Stomach (tissue), 4 donors: ENCODE measurements around the gene CRTC2.

Experiments
- CTCF ChIP-seq, 7 experiments: fragments of 450-650 bp in 4 of 7; fragments of 200-600 bp in 3 of 7; sonication (generic) in 3 of 7; IDR thresholded peaks; one replicate each; pipeline ENCODE4 v1.5.1; 2016 to 2019; ENCODE audit warnings: antibody characterized with exemption in 7 of 7, control low read depth in 2 of 7, mild to moderate bottlenecking in 1 of 7
- POLR2A ChIP-seq, 4 donors: fragments of 450-650 bp; IDR thresholded peaks; one replicate each; pipeline ENCODE4 v1.6.1; 2016; ENCODE audit warnings: antibody characterized with exemption in 4 of 4, control low read depth in 2 of 4, mild to moderate bottlenecking in 1 of 4, moderate library complexity in 1 of 4
- POLR2AphosphoS5 ChIP-seq, 3 donors: sonication (generic); formaldehyde crosslinking; IDR thresholded peaks; one replicate each; pipeline ENCODE4 v1.6.1; 2016; ENCODE audit warnings: antibody characterized with exemption in 3 of 3

GRCh38 chr1:153899509-153899908 is 58.9 kb downstream of the CRTC2 start:
- TF ChIP-seq CTCF (IDR thresholded peaks at IDR 0.05): no peak
- TF ChIP-seq POLR2A (IDR thresholded peaks at IDR 0.05): no peak
- TF ChIP-seq POLR2AphosphoS5 (IDR thresholded peaks at IDR 0.05): no peak
